Stimulated activated CD8-positive, alpha-beta memory T cell treated with anti-CD3 and anti-CD28 coated beads, Interleukin-15, amount 100 ng/mL, for 24 hours (primary cell): Measurements from ENCODE around the gene RAD51B.

Experiments
- DNase-seq: peaks from one replicate; pipeline ENCODE4 v3.0.0-alpha.2; 2020; ENCODE audit warnings: low read depth

Gene RAD51B

GRCh38 chr14:68708343-68708742 is 888.8 kb downstream of the RAD51B start:
- DNase-seq, result no peak

GRCh38 chr14:68709007-68709406 is 889.4 kb downstream of the RAD51B start:
- DNase-seq, result no peak

- DNase-seq, result no peak
Observed at GRCh38 chr14:68710776-68711175, 891.2 kb downstream of the RAD51B start.

- no peak for DNase-seq
Observed at GRCh38 chr14:68711561-68712309, 892.2 kb downstream of the RAD51B start.

- DNase-seq, result no peak
Observed at GRCh38 chr14:68712703-68713370, 893.3 kb downstream of the RAD51B start.

- no peak for DNase-seq
Observed at GRCh38 chr14:68713782-68714181, 894.2 kb downstream of the RAD51B start.

GRCh38 chr14:68714991-68715924 is 895.7 kb downstream of the RAD51B start:
- DNase-seq, result no peak

- DNase-seq, result no peak
Observed at GRCh38 chr14:68716698-68717097, 897.1 kb downstream of the RAD51B start.

- no peak for DNase-seq
Observed at GRCh38 chr14:68718023-68718990, 898.7 kb downstream of the RAD51B start.

GRCh38 chr14:68719634-68720384 is 900.2 kb downstream of the RAD51B start:
- no peak for DNase-seq

- DNase-seq, result no peak
Observed at GRCh38 chr14:68722186-68722585, 902.6 kb downstream of the RAD51B start.

- DNase-seq, result no peak
Observed at GRCh38 chr14:68722968-68723566, 903.5 kb downstream of the RAD51B start.

GRCh38 chr14:68723808-68724268 is 904.3 kb downstream of the RAD51B start:
- DNase-seq, result no peak

GRCh38 chr14:68724914-68725313 is 905.3 kb downstream of the RAD51B start:
- DNase-seq, result no peak

- DNase-seq, result no peak
Observed at GRCh38 chr14:68726093-68726695, 906.6 kb downstream of the RAD51B start.

GRCh38 chr14:68727315-68728047 is 907.9 kb downstream of the RAD51B start:
- no peak for DNase-seq

GRCh38 chr14:68728342-68729106 is 908.9 kb downstream of the RAD51B start:
- DNase-seq, result no peak

GRCh38 chr14:68729556-68729955 is 910.0 kb downstream of the RAD51B start:
- DNase-seq, result no peak
